Measurements from ENCODE around the gene RARG. TPM values are rescaled to one million over a fixed set of nuclear protein-coding genes. Genes with fewer than 3 reads are reported as not detected.
"Not testable (repeated sequence)": the region's sequence is repeated elsewhere in the genome, so short reads cannot be mapped to it uniquely, and the experiment has no call there.

RARG gene
- total RNA-seq, 4 donors from 2014 or later, result 2.6 to 15.4 (median 7.6) TPM; not detected in 1

DNA sequence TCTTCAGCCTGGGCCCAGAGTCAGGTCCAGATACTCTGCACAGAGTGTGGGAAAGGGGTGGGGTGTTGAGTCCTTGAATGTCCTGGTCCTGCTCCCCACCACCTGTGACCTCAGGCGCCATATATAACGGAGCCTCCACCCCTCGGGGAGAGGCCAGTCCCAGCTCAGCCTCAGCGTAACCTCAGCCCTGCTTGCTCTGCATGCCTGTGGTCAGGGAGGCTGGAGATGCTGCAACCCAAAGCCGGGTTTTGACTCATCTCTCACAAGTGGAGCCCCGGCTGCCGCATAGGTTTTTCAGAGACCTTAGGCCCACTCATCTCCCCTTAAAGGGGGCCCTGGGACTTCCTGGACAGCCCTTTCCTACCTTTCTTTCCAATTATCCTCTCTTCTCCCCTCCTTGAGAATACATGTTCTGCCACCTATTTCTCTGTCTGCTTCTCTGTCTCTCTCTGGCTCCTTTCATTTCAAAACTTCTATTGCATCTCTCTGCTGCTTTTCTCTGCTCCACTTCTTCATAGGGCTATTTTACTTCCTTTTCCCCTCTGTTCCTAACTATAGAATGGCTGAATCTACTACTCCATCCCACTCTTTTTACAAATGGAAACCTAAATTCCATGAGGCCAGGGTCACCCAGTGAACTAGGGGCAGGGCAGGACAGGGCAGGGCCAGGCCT, 26.1 kb downstream of the RARG start:
- Histone ChIP-seq H3K27ac (peak overlapping the region; percentile 35 to 66 (median 50)), H3K36me3 (no peaks in the 10 kb centered on the region), H3K4me3 (no peak overlapping the region), H3K4me1 (peaks cover 0 to 38% (median 13%) of the 10 kb centered on the region in 4 donors), H3K9me3 (no peaks in the 10 kb centered on the region), H3K27me3 (no peaks in the 10 kb centered on the region)
- in situ Hi-C loops (cut with MboI; ENCODE audit: low pct_ligation_motif_present in 1 of 4, low pct_unique_long_range_greater_than_20kb in 1 of 4, low sequenced_read_pairs in 3 of 4) (no loop called here), intact Hi-C loops (cut with DNase I; ENCODE audit: low total_unique reads) (no loop called here)
- peak; percentile 57 for DNase-seq
- TF ChIP-seq POLR2AphosphoS5 (IDR thresholded peaks at IDR 0.05), result no peak
- no peak for TF ChIP-seq CTCF (IDR thresholded peaks at IDR 0.05)
- TF ChIP-seq POLR2A (IDR thresholded peaks at IDR 0.05), result no peak
- no peak for TF ChIP-seq EP300 (IDR thresholded peaks at IDR 0.05; ENCODE audit: low read depth)
- WGBS, 2 donors (ENCODE audit: low coverage in 1 of 2), result 44 to 63% methylated on average over 3 to 5 of the region's 7 CpGs

GRCh38 chr12:53204351-53204750, 27.7 kb downstream of the RARG start:
- in situ Hi-C loops (cut with MboI; ENCODE audit: low pct_ligation_motif_present in 1 of 4, low pct_unique_long_range_greater_than_20kb in 1 of 4, low sequenced_read_pairs in 3 of 4) (no loop called here), intact Hi-C loops (cut with DNase I; ENCODE audit: low total_unique reads) (no loop called here)
- H3K9me3 ChIP-seq, result no peaks in the 10 kb centered on the region
- no peak overlapping the region for H3K27ac ChIP-seq
- 95% methylated on average over 1 of the region's 1 CpG; no CpG with 5 or more reads in 1 of the 2 donors for WGBS, 2 donors (ENCODE audit: low coverage in 1 of 2)
- TF ChIP-seq POLR2A (IDR thresholded peaks at IDR 0.05) (no peak), CTCF (IDR thresholded peaks at IDR 0.05) (no peak), EP300 (IDR thresholded peaks at IDR 0.05; ENCODE audit: low read depth) (no peak), POLR2AphosphoS5 (IDR thresholded peaks at IDR 0.05) (no peak)
- no peaks in the 10 kb centered on the region for H3K27me3 ChIP-seq
- DNase-seq, result no peak
- H3K4me1 ChIP-seq, result peaks cover 0 to 45% (median 15%) of the 10 kb centered on the region in 4 donors
- H3K36me3 ChIP-seq, result no peaks in the 10 kb centered on the region
- H3K4me3 ChIP-seq, result no peak overlapping the region

GRCh38 chr12:53202316-53202715, 29.7 kb downstream of the RARG start:
- H3K4me3 ChIP-seq; H3K27ac ChIP-seq; H3K36me3 ChIP-seq; in situ Hi-C loops (cut with MboI; ENCODE audit: low pct_ligation_motif_present in 1 of 4, low pct_unique_long_range_greater_than_20kb in 1 of 4, low sequenced_read_pairs in 3 of 4); intact Hi-C loops (cut with DNase I; ENCODE audit: low total_unique reads); H3K27me3 ChIP-seq; H3K9me3 ChIP-seq; DNase-seq: not testable (repeated sequence)
- 88 to 90% methylated on average over 4 to 7 of the region's 7 CpGs for WGBS, 2 donors (ENCODE audit: low coverage in 1 of 2)
- peaks cover 0 to 34% (median 16%) of the 10 kb centered on the region in 4 donors for H3K4me1 ChIP-seq

DNA sequence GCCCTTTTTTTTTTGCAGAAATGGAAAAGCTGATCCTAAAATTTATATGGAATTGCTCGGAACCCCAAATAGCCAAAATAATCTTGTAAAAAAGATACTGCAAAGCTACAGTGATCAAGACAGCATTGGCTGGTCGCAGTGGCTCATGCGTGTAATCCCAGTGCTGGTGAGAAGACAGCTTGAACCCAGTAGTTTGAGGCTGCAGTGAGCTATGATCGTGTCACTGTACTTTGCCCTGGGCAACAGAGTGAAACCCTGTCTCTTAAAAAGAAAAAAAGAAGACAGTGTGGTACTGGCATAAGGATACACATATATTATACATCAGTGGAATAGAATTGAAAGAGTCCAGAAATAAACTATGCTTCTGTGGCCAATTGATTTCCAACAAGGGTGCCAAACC, 30.4 kb downstream of the RARG start:
- 80 to 84% methylated on average over 4 of the region's 4 CpGs for WGBS, 2 donors (ENCODE audit: low coverage in 1 of 2)
- H3K27me3 ChIP-seq, result no peaks in the 10 kb centered on the region
- DNase-seq, result no peak
- no peak overlapping the region for H3K4me3 ChIP-seq
- TF ChIP-seq EP300 (IDR thresholded peaks at IDR 0.05; ENCODE audit: low read depth) (no peak), CTCF (IDR thresholded peaks at IDR 0.05) (no peak), POLR2A (IDR thresholded peaks at IDR 0.05) (no peak), POLR2AphosphoS5 (IDR thresholded peaks at IDR 0.05) (no peak)
- H3K4me1 ChIP-seq, result peaks cover 0 to 28% (median 10%) of the 10 kb centered on the region in 4 donors
- H3K36me3 ChIP-seq, result no peaks in the 10 kb centered on the region
- no peak overlapping the region for H3K27ac ChIP-seq
- intact Hi-C loops (cut with DNase I; ENCODE audit: low total_unique reads), result no loop called here
- in situ Hi-C loops (cut with MboI; ENCODE audit: low pct_ligation_motif_present in 1 of 4, low pct_unique_long_range_greater_than_20kb in 1 of 4, low sequenced_read_pairs in 3 of 4), result no loop called here
- H3K9me3 ChIP-seq, result no peaks in the 10 kb centered on the region

GRCh38 chr12:53201177-53201541, 30.9 kb downstream of the RARG start:
- Histone ChIP-seq H3K27me3 (no peaks in the 10 kb centered on the region), H3K27ac (peak overlapping the region in 3 of 4 donors; percentile 16 to 60 (median 42)), H3K4me3 (no peak overlapping the region), H3K36me3 (no peaks in the 10 kb centered on the region), H3K9me3 (no peaks in the 10 kb centered on the region), H3K4me1 (peaks cover 0 to 23% (median 9%) of the 10 kb centered on the region in 4 donors)
- 38 to 59% methylated on average over 1 of the region's 1 CpG for WGBS, 2 donors (ENCODE audit: low coverage in 1 of 2)
- TF ChIP-seq CTCF (IDR thresholded peaks at IDR 0.05), result no peak
- TF ChIP-seq EP300 (IDR thresholded peaks at IDR 0.05; ENCODE audit: low read depth), result no peak
- TF ChIP-seq POLR2A (IDR thresholded peaks at IDR 0.05), result no peak
- no peak for TF ChIP-seq POLR2AphosphoS5 (IDR thresholded peaks at IDR 0.05)
- in situ Hi-C loops (cut with MboI; ENCODE audit: low pct_ligation_motif_present in 1 of 4, low pct_unique_long_range_greater_than_20kb in 1 of 4, low sequenced_read_pairs in 3 of 4) (no loop called here), intact Hi-C loops (cut with DNase I; ENCODE audit: low total_unique reads) (no loop called here)
- no peak for DNase-seq

Data from transverse colon (tissue), 4 donors.